ENCODE results near the gene MYBPC1.
A peak's percentile ranks its signal among the peaks of the same experiment; 100 is the strongest.

The MYBPC1 gene

DNA sequence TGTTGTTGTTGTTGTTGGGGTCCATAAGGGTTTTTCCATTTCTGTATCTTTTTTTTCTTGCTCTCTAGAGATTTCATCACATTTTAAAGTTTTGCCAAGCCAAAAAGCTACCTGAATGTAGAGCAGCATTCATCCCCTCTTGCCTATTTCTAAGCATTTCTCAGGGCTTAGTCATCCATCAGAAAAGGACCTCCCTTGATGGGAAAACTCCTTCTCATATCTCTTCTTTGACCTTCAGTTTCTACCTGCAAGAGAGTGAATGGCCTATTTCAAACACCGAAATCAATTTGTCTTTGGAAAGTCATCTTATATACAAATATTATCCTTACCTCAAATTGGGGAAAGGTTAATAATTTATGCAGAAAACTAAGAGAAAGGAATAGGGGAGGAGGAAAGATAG is 4.5 kb downstream of the MYBPC1 start:
- DNase-seq (ENCODE audit: low spot score) = peak; percentile 51

GRCh38 chr12:101599771-101600484 is 5.2 kb downstream of the MYBPC1 start:
- peak; percentile 68 for DNase-seq (ENCODE audit: low spot score)

DNA sequence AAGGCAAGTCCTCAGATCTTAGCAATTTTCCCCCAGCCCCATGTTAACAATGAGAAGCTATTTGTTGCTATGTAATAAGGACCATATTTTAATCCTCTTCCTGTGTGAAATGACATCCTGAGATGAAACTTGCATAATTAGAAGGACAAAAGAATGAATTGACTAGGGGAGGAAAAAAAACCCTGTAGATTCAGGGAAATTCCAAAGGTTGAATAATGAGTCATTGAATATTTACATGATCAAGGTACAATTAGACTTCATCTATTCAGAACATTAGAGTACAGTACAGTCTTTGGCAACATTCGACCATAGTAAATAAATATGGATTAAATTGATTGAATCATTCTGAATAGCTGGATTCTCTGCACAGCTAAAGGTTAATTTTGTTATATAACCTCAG is 9.4 kb downstream of the MYBPC1 start:
- DNase-seq (ENCODE audit: low spot score) = peak; percentile 74

DNA sequence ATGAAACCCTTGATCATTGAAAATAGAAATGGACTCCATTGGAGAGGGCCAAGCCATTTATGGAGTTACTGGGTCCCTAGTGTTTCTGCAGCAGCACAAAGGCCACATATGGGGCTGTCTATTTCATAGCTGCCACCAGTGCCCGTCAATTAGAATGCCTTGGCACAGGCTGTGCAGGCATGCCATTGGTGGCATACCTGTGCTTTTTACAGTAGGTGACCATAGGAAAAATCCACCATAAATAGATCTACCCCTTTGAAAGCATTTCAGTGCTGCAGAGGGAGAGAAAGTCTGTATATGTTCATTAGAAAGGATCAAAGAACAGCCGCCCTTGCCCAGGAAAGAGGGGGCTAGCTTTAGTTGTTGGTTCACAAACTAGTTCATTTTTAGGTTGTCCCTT is 13.1 kb downstream of the MYBPC1 start:
- DNase-seq (ENCODE audit: low spot score) = peak; percentile 55

DNA sequence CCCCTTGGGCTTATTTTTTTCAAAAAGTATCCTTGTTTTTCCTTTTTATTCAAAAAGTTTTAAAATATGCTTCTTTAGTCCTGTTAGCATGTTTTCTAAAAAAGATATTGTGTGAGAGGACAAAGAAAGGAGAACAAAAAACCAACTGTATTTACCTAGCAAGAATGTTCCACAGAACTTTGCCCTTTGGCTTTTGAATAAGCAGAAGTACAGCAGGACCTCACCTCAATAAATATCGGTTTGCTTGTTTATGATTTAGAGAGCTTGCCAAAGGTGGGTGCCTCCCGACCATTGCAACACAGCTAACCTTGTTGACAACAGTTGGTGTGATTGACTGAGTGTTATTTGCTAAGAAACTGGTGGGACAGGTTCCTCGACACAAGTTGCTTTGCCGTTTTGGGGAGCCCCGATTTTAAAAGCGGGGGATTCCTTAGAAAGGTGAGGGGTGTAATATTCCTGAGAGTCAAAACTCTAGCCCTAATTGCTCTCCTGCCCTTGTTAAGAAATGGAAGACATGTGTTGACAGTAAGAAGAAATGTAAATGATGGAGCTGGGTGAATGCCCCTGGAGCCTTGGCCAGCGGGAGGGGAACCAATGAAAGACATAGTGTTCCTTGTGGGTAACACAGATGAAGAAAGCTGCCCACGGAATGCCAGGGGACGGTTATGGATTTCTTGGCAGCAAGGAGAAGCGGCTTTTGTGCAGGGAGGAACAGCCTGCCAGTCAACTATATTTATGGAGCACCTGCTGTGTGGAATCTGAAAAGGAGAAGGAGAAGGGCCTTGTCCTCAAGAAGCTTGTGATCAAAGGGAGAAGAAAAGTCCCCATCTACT is 13.7 kb downstream of the MYBPC1 start:
- peak; percentile 87 for DNase-seq (ENCODE audit: low spot score)

- no peak for DNase-seq (ENCODE audit: low spot score)
Observed at GRCh38 chr12:101609198-101609597, 14.4 kb downstream of the MYBPC1 start.

DNA sequence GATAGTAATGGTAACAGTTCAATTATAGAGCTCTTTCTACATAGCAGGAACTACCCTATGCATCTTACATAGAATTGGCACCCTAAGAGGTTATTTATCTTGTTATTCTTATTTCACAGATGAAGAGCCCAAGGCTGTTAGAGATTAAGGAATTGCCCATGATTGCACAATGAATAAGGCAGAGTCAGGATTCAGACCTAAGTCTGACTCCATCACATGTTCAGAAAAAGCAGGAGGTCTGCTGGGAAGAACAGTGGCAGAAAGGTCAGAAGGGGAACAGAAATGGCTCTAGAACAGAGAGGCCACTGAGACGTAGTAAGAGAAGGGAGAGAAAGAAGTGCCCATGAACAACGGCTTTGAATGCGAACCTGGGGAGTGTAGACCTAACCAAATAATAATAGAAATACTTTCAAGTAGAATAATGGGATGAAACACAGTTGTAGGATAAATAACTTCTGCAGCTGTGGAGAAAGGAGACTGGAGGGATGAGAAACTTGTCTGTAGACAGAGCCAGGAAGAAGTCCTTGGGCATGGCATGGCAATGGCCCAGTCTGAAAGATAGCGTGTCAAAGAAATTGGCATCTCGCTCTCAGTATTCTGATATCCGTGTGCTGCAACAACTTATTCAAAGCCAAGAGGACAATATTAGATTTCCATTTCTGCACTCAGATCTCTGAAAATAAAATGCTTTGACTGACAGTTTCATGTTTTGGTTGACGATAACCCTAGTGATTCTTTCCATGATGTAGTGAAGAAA is 17.6 kb downstream of the MYBPC1 start:
- no peak for DNase-seq (ENCODE audit: low spot score)

- peak; percentile 73 for DNase-seq (ENCODE audit: low spot score)
Observed at GRCh38 chr12:101616027-101616494, 21.3 kb downstream of the MYBPC1 start.

DNA sequence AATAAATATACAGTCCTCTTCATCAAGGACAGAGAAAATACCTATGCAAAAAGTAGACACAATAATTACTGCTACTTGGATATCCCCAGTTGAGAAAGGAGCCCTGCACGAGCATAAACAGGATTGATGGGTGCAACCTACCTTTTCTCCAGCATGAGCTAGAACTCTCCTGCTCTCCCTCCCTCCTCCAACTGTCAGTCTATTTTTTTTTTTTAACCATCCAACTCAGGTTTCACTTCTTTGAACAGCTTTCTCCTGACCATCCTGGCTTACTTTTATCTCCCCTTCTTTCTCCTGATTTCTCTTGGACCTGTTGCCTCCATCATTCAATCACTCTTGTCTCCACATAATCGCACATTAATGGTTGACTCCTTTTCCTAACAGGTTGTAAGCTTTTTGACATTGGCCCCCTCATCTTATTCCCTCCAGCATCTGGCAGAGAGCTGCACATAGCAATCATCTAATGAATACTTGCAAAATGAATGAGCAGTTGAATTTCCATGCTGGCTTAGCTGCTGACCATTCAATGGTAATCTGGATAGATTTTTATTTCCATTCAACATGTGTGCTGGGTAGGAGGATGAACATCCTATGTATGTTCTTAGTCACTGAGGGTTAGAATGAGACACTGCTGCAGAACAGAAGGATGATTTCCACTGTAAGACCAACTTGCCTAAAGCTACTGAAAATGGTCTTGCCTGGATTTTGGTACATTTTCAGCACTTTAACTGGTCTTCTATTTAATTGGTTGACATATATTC is 24.4 kb downstream of the MYBPC1 start:
- no peak for DNase-seq (ENCODE audit: low spot score)

DNA sequence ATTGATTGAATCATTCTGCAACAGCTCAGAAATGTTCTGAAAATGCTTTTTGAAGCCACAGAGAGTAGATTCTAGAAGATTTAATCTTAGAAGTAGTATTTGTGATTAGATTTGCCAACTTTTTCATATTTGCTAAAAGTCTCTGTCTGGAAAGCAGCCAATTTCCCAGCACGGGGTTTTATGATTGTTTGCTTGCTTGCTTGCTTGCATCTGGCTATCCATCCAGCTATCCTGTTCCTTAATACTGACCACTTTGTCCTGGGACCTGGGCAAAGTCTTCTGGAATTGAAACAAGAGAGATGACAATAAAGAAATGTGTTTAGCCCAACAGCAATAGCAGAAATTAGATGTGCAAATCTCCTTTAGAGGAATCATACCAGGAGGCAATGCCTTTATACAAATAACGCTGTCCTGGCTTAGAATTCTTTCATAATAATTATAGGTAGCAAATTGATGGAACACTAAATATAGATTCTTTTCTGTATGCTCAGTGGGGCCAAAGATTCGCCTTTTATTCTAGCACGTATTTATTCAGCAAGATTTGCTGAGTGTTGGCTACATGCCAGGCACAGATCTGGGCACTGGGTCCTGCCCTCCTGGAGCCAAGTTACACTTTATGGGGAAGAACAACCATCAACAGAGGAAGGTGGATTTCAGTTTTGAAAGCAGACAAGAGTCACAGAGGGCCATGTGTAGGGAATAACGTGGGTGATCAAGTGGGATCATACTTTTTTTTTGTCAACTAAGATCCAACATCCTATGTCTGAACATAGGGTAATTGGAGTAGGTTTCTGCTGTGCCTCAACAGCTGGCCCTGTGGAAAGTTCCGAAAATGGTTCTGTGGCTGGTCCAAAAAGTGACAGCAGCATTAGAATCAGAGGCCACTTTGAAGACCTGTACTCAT is 25.3 kb downstream of the MYBPC1 start:
- peak; percentile 43 for DNase-seq (ENCODE audit: low spot score)

DNA sequence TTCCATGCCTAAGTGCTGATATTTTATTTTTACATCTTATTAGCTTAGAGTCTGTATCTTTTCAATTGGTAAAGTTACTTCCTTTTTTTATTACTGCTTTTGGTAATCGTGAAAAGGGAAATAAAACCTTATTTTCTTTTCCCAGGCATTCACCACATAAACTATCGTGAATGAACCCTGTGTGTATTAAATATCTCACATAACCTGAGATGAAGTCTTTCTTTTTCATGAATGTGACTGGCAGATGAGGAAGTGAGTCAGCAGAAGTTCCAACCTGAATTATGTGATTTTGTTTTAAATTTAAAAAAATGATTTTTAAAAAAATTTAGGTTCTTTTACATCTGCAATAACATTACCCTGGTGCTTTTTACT is 26.0 kb downstream of the MYBPC1 start:
- DNase-seq (ENCODE audit: low spot score) = no peak

DNA sequence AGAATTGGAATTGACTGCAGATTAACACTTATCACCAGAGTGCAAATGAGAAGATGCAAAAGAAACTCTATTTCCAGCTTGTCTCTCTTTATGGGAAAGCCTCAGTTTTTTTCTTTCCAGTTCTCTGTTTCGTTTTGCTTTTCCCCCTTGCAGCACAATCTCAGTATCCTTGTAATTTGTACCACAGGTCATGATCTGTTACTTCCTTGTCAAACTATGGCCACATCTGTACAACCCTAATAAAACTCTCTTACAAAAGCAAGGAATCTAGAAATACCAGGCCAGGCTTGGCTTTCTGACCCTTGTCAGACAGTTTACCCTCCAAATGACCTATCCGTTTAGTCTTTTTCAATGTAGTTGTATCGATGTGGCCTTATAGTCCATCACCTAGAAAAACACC is 33.9 kb downstream of the MYBPC1 start:
- no peak for DNase-seq (ENCODE audit: low spot score)

DNA sequence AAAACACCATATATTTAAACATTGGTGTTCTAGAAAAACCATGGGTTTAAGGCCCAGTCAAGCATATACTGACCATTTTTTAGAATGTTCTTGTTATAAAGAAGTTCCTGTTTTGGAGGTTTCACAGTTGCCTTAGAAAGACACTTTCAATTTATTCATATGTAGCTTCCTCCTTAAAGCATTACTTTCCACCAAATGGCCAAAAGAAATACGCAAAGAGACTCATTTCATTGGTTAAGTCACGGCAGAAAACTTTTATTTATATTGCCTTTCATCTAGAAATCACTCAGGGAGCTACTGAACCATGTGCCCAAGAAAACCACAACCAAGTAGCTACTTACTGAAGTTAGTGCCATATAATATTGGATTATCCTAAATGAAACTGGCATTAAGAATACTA is 40.0 kb downstream of the MYBPC1 start:
- no peak for DNase-seq (ENCODE audit: low spot score)

GRCh38 chr12:101637936-101638335 is 43.2 kb downstream of the MYBPC1 start:
- no peak for DNase-seq (ENCODE audit: low spot score)

- no peak for DNase-seq (ENCODE audit: low spot score)
Observed at GRCh38 chr12:101642115-101643067, 47.6 kb downstream of the MYBPC1 start.

- no peak for DNase-seq (ENCODE audit: low spot score)
Observed at GRCh38 chr12:101647711-101648110, 52.9 kb downstream of the MYBPC1 start.

DNA sequence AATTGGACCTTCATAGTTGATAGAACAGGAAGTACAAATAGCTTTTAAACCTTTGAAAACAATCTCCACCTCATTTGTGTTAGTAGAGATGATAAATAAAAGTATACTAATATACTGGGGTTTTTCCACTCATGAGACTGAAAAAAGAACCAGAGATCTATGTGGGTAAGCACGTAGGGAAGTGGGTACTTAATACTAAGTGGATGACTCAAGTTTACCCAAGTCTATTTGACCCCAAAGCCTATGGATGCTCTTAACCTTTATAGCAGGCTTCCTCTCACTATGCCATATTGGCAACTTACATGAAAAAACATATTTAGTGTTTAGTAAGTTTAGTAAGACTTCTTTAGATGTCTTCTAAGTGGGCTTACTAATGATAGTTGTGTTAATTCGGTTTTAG is 53.4 kb downstream of the MYBPC1 start:
- no peak for DNase-seq (ENCODE audit: low spot score)

DNA sequence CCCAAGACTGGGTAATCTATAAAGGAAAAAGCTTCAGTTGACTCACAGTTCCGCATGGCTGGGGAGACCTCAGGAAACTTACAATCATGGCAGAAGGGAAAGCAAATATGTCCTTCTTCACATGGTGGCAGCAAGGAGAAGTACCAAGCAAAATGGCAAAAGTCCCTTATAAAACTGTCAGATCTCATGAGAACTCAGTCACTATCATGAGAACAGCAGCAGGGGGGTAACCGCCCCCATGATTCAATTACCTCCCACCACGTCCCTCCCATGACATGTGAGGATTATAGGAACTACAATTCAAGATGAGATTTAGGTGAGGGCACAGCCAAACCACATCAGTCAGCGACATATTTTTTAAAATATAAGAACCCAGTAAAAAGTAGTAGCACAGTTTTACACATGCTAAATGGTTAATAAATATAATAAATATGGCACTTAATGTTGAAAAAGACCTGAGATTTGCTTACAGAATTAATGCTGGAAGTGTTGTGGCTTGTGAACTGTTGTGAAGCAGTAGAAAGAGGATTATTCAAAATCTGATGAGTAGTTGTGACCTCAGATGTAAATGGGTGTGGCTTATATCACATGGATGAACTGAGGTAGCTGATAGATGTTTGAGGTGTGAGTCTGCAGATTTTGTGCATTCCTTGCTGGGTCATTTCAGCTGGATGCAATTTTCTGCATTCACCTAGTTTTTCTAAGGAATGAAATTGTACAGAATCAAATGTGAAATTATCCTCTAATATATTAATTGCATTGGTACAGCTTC is 55.8 kb downstream of the MYBPC1 start:
- DNase-seq (ENCODE audit: low spot score) = no peak

DNA sequence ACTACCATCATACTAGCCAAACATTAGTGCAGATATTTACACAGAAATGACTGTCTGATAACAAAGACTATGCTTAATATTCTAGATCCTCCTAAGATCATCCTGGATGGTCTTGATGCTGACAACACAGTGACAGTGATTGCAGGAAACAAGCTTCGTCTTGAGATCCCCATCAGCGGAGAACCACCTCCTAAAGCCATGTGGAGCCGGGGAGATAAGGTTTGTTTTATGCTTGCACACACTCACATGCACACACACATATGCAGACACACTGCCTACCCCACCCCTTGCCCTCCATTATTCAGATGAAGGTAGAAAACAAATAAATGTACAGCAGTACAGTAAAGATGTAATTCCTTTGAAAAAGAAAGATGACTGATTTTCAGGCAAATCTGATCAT is 58.3 kb downstream of the MYBPC1 start:
- DNase-seq (ENCODE audit: low spot score) = no peak

All from LoVo (cell line).